Activated T-cell treated with anti-CD3 and anti-CD28 coated beads, Interleukin-2, amount 50 U/mL, for 24 hours (primary cell): Measurements from ENCODE around the gene RER1.

Experiments
- DNase-seq: peaks from one replicate; pipeline ENCODE4 v3.0.0-alpha.2; 2020
- H3K27ac Mint-ChIP-seq: 2 replicates; pipeline ENCODE4 v1.8.0; 2020; ENCODE audit warnings: mild to moderate bottlenecking, mixed read lengths
- H3K27me3 Mint-ChIP-seq: 2 replicates; pipeline ENCODE4 v1.8.0; 2020; ENCODE audit warnings: mixed read lengths
- H3K36me3 Mint-ChIP-seq: 2 replicates; pipeline ENCODE4 v1.8.0; 2020; ENCODE audit warnings: low read depth, mixed read lengths
- H3K4me1 Mint-ChIP-seq: 2 replicates; pipeline ENCODE4 v1.8.0; 2020; ENCODE audit warnings: low read depth, mixed read lengths
- H3K4me3 Mint-ChIP-seq: 2 replicates; pipeline ENCODE4 v1.8.0; 2020; ENCODE audit warnings: mild to moderate bottlenecking, moderate library complexity, mixed read lengths
- H3K9me3 Mint-ChIP-seq: 2 replicates; pipeline ENCODE4 v1.8.0; 2020; ENCODE audit warnings: mixed read lengths

RER1 gene

GRCh38 chr1:2360588-2361364 lies 30.9 kb upstream of the RER1 start:
- Mint-ChIP-seq H3K4me3 (no peak overlapping the region), H3K27ac (no peak overlapping the region), H3K36me3 (no peaks in the 10 kb centered on the region), H3K4me1 (no peaks in the 10 kb centered on the region), H3K27me3 (no peaks in the 10 kb centered on the region), H3K9me3 (peaks cover 10% of the 10 kb centered on the region)
- no peak for DNase-seq

DNA sequence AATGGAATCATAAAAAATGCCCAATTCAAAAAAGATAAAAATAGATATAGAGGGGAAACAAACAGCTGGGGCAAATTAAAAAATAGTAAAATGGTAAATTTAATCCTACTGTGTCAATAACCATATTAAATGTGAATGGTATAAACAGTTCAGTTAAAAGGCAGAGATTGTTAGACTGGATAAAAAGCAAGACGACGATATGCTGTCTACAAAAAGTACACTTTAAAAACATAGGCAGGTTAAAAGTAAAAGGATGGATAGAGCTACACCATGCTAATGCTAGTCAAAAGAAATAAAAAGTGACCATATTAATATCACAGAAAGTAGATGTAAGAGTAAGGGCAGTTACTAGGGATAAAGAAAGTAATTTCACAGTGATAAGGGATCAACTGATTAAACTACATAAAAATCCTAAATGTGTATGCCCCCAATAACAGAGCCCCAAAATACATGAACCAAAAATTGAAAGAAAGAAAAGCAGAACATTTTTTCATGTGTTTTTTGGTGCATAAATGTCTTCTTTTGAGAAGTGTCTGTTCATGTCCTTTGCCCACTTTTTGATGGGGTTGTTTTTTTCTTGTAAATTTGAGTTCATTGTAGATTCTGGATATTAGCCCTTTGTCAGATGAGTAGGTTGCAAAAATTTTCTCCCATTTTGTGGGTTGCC lies 27.7 kb upstream of the RER1 start:
- Mint-ChIP-seq H3K27ac (no peak overlapping the region), H3K36me3 (no peaks in the 10 kb centered on the region), H3K4me3 (no peak overlapping the region), H3K27me3 (no peaks in the 10 kb centered on the region), H3K9me3 (peaks cover 10% of the 10 kb centered on the region), H3K4me1 (no peaks in the 10 kb centered on the region)
- DNase-seq: no peak

- no peak overlapping the region for H3K4me3 Mint-ChIP-seq
- H3K27ac Mint-ChIP-seq: no peak overlapping the region
- H3K9me3 Mint-ChIP-seq: peaks cover 5% of the 10 kb centered on the region
- no peaks in the 10 kb centered on the region for H3K4me1 Mint-ChIP-seq
- DNase-seq: no peak
- H3K36me3 Mint-ChIP-seq: peaks cover 3% of the 10 kb centered on the region
- no peaks in the 10 kb centered on the region for H3K27me3 Mint-ChIP-seq
These were observed 23.4 kb upstream of the RER1 start for GRCh38 chr1:2368053-2368744.

GRCh38 chr1:2372551-2373490 lies 18.8 kb upstream of the RER1 start:
- H3K36me3 Mint-ChIP-seq: peaks cover 3% of the 10 kb centered on the region
- no peak overlapping the region for H3K4me3 Mint-ChIP-seq
- DNase-seq: no peak
- H3K27me3 Mint-ChIP-seq: no peaks in the 10 kb centered on the region
- no peak overlapping the region for H3K27ac Mint-ChIP-seq
- H3K4me1 Mint-ChIP-seq: no peaks in the 10 kb centered on the region
- H3K9me3 Mint-ChIP-seq: no peaks in the 10 kb centered on the region

DNA sequence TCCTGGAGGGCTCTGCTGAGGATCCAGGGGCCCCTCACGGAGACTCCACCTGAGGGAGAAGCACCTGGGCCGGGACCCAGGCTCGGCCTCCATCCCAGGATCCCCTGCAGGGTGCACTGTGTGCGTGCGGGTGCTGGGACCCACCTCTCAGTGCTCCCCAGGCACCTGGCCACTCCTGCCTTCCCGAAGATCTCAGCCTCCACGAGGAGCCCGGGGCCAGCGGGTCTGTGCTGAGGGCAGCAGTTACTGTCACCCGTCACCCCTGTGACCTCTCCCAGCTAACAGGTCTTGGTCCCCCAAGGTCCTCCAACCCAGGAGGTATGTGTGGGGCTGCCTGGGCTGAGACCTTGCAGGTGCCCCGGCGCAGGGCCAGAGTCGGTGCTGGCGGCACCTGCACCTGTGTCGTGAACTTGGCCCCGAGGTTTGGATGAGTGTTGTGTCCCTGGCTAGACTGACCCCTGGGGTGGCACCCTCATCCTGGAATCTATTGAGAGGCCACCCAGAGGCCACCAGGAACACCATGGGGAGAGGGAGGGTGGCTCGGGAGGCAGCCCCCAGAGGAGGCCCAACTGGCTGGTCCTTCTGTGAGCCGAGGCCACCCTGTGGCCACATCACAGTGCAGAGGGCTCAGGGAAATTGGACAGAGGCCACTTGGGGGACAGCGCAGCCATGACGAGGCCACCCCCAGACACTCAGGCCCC lies 17.9 kb upstream of the RER1 start:
- H3K36me3 Mint-ChIP-seq: peaks cover 3% of the 10 kb centered on the region
- no peak overlapping the region for H3K27ac Mint-ChIP-seq
- no peaks in the 10 kb centered on the region for H3K4me1 Mint-ChIP-seq
- no peak for DNase-seq
- no peak overlapping the region for H3K4me3 Mint-ChIP-seq
- H3K27me3 Mint-ChIP-seq: no peaks in the 10 kb centered on the region
- H3K9me3 Mint-ChIP-seq: no peaks in the 10 kb centered on the region

DNA sequence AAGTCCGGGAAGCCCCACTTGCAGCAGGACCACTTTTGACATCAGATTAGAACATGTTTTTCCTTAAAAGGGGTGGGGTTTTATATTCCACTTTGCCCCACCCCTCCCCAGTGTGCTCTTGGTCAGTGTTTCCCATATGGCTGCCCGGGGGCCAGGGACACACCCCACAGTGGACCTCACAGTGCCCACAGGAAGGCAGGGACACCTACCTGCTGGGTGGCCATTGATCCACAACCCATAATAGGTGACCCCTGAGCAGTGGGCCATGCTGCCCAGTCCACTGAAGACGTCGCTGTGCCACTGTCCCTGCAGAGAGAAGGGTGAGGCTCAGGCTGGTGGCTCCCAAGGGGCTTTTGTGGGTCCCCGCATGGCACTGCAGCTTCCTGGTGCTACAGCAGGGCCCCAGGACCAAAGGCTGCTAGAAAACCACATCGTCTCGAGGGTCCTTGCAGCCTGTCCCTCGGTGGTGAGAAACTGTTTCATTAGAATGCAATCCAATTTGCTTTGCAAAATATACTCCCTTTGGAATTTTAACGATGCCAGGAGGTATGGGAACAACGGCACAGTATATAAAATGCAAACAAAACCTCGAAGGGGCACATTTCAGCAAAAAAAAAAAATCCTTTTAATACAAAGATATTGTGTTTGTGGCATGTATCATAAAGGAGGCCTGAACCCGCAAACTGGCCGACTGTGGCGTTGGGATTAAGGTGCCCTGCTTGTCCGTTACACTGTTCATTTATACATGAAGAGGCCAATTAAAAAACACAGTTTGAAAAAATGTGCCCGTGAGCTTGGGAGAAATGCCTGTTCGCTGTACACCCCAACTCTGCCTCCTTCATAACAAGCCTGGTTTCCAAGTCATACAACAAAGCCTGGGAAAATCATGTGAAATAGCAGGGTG lies 17.1 kb upstream of the RER1 start:
- Mint-ChIP-seq H3K9me3 (no peaks in the 10 kb centered on the region), H3K36me3 (peaks cover 3% of the 10 kb centered on the region), H3K27me3 (no peaks in the 10 kb centered on the region)

DNA sequence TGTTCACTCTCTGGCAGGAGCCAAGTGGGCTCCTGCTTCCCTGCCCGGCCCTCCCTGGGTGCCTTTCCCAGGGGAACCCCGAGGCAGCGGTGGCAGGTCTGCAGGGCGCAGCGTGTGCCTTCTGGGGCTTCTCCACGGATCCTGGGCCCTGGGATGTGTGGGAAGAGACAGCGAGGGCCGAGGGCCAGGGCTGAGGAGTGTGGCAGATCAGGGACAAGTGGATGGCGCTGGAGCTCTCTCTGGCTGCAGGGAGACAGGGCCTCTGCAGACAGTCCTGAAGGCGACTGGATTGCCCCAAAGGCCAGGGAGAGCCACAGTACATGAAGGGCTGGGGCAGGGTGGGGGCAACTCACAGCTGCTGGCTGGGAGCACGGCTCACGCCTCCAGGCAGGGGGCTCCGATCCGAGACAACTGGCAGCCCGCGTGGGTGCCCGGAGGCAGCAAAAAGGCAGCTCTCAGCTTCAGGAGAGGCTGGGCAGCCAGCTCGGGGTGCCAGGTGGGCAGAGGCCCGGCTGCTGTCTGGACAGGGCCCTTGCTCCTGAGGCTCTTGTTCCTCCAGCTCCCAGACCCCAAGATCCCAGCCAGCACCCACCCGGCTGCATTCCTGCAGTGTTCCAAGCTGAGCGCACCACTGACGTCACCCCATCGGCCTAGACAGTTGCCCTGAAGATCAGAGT lies 16.3 kb upstream of the RER1 start:
- no peaks in the 10 kb centered on the region for H3K9me3 Mint-ChIP-seq
- no peak overlapping the region for H3K27ac Mint-ChIP-seq
- no peaks in the 10 kb centered on the region for H3K27me3 Mint-ChIP-seq
- no peaks in the 10 kb centered on the region for H3K4me1 Mint-ChIP-seq
- no peak overlapping the region for H3K4me3 Mint-ChIP-seq
- DNase-seq: no peak
- no peaks in the 10 kb centered on the region for H3K36me3 Mint-ChIP-seq

More for the DNA sequence above, 17.1 kb upstream of the RER1 start:
- Mint-ChIP-seq H3K4me1 (no peaks in the 10 kb centered on the region), H3K27ac (no peak overlapping the region), H3K4me3 (no peak overlapping the region)
- DNase-seq: no peak

DNA sequence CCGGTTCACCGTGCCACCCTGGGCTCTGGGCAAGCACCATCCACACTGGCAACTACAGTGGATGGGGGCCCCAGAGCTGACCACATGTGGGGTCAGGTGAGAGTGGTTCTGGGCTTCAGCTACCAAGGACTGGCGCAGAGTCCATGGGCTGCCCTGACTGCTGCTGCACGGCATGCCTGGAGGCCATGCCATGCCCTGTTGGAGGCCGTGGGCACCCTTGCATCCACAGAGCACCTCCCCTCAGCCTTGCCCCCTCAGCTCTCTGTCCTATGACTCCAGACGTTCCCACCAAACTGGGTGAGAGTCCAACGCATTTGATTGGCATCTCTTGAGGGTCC lies 15.7 kb upstream of the RER1 start:
- DNase-seq: no peak
- Mint-ChIP-seq H3K27me3 (no peaks in the 10 kb centered on the region), H3K4me3 (no peak overlapping the region), H3K36me3 (no peaks in the 10 kb centered on the region), H3K27ac (no peak overlapping the region), H3K4me1 (no peaks in the 10 kb centered on the region), H3K9me3 (no peaks in the 10 kb centered on the region)

DNA sequence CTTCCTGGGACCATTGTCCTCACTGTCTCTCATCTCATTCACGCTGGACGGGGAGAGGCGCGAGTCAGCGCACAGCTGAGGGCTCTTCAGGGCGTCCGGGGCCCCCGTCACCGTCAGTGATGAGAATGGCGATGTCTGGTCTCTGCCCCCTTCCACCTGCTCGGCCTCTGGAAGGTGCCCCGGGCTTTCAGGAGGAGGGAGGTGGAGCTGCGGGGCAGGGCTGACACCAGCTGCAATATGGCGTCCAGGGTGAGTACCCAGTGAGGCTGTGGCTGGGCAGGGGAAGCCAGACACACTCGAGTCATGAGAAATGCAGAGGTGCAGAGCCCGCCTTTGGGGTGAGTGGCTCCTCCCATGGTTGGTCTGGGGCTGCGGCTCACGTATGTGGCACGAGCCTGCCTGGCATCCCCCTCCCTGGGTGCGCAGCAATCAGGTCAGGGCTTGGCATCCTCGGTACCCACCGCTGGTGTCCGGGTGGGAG lies 15.3 kb upstream of the RER1 start:
- DNase-seq: no peak
- H3K27ac Mint-ChIP-seq: no peak overlapping the region
- H3K4me3 Mint-ChIP-seq: no peak overlapping the region
- H3K36me3 Mint-ChIP-seq: no peaks in the 10 kb centered on the region
- H3K9me3 Mint-ChIP-seq: no peaks in the 10 kb centered on the region
- H3K27me3 Mint-ChIP-seq: no peaks in the 10 kb centered on the region
- H3K4me1 Mint-ChIP-seq: no peaks in the 10 kb centered on the region

DNA sequence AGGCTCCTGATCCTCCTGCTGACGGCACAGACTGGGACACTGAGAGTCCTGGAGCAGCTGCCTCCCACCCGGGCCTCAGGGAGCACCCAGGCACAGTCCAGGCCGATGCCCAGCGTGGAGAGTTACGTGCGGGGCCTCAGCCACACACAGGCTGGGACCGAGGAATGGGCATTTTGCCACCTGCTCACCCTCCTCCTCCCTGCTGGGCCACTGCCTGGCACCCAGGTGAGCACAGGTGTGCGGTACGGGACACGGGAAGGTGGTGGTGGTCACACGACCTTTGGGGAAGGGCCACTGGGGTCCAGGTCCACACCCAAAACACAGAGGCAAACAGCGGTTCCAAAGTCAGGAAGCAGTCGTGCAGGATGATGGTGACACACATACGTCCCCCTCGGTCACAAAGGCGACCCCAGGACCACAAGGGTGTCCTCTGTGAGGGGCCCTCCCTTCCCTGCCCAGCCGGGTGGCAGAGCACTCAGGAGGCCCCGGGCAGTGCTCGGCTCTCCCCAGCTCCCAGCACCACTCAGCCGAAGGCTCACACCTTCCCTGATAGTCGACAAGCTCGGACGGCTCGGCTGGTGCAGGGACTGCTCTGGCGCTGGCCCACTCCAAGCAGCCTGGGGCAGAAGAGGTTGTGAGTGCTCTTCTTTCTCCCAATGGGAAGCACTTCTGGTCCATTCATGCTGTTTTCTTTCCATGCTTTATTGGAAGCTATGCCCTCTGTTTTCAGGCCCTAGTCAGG lies 14.5 kb upstream of the RER1 start:
- H3K4me3 Mint-ChIP-seq: no peak overlapping the region
- H3K4me1 Mint-ChIP-seq: peaks cover 3% of the 10 kb centered on the region
- H3K36me3 Mint-ChIP-seq: no peaks in the 10 kb centered on the region
- H3K27ac Mint-ChIP-seq: no peak overlapping the region
- DNase-seq: no peak
- H3K9me3 Mint-ChIP-seq: no peaks in the 10 kb centered on the region
- H3K27me3 Mint-ChIP-seq: no peaks in the 10 kb centered on the region

DNA sequence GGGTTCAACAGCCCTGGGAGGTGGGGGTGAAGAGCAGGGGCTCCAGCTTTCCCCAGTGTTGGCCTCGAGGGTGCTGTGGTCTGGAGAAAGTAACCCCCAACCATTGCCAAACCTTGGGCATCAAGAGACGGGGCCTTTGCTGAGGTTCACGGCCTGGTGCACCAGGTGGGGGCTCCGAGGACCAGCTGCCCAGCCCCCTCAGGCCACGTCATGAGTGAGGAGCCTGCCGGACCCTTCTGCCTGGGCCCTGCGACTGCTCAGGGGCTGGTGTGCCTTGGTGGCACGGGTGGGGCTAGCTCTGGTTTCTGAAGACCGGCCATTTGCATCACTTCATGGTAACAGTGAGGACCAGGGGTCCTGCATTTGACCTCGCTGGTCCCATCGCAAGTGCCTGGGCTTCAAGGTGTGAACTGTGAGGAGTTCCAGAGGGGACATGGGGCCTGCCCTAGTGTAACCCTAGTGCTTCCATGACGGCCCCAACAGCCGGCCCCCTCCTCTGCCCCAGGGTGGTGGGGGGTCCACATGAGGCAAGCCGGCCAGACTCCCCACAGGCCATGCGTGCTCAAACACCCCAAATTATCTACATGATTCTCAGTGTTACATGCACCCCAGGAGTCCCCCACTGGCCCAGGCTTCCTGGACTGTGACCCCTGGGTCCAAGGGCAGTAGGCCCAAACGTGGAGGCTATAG lies 13.7 kb upstream of the RER1 start:
- no peaks in the 10 kb centered on the region for H3K9me3 Mint-ChIP-seq
- H3K27me3 Mint-ChIP-seq: no peaks in the 10 kb centered on the region
- H3K27ac Mint-ChIP-seq: no peak overlapping the region
- DNase-seq: no peak
- no peaks in the 10 kb centered on the region for H3K36me3 Mint-ChIP-seq
- no peak overlapping the region for H3K4me3 Mint-ChIP-seq
- H3K4me1 Mint-ChIP-seq: peaks cover 3% of the 10 kb centered on the region

GRCh38 chr1:2378441-2378851 lies 13.2 kb upstream of the RER1 start:
- no peak for DNase-seq
- H3K9me3 Mint-ChIP-seq: no peaks in the 10 kb centered on the region
- peaks cover 3% of the 10 kb centered on the region for H3K4me1 Mint-ChIP-seq
- H3K4me3 Mint-ChIP-seq: no peak overlapping the region
- no peak overlapping the region for H3K27ac Mint-ChIP-seq
- H3K27me3 Mint-ChIP-seq: no peaks in the 10 kb centered on the region
- no peaks in the 10 kb centered on the region for H3K36me3 Mint-ChIP-seq
